HG02759 (cell line): Measurements from ENCODE around the gene TNFSF9.
"Not testable (repeated sequence)": the region's sequence is repeated elsewhere in the genome, so short reads cannot be mapped to it uniquely, and the experiment has no call there.

Experiments
- ATAC-seq: cut with Tn5 transposase; IDR thresholded peaks from one replicate; pipeline ENCODE4 v1.9.1; 2021; ENCODE audit warnings: mild to moderate bottlenecking, moderate library complexity; ENCODE audit not compliant: unreplicated experiment

Gene TNFSF9

GRCh38 chr19:6508028-6508771 is 22.6 kb upstream of the TNFSF9 start:
- not testable (repeated sequence) for ATAC-seq

- no peak for ATAC-seq
Measured at GRCh38 chr19:6509118-6509971, 21.5 kb upstream of the TNFSF9 start.

DNA sequence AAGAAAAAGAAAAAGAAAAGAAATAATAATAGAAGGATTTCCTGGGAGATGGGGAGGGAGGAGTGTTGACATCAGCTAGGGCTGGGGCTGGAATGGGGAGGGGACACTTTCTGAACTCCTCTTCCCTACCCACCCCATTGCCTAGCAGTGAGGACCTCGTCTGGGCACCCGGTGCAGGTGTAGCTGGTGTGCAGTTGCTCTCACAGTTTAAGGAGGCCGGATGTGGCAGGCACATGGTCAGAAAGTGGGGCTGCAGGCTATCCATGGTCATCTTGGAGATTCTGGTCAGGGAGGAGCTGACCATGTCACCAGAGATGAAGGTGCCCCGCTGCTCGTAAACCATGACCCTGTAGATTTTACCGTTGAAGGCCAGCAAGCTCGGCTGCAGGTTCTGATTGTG is 20.2 kb upstream of the TNFSF9 start:
- no peak for ATAC-seq

- ATAC-seq, result no peak
Measured at GRCh38 chr19:6514089-6514488, 16.7 kb upstream of the TNFSF9 start.

- ATAC-seq, result no peak
Measured at GRCh38 chr19:6514926-6515544, 15.8 kb upstream of the TNFSF9 start.

GRCh38 chr19:6516018-6516658 is 14.7 kb upstream of the TNFSF9 start:
- peak; percentile 41 for ATAC-seq

GRCh38 chr19:6516659-6517291 is 14.1 kb upstream of the TNFSF9 start:
- peak; percentile 55 for ATAC-seq

GRCh38 chr19:6518145-6518911 is 12.5 kb upstream of the TNFSF9 start:
- no peak for ATAC-seq

GRCh38 chr19:6519289-6519688 is 11.5 kb upstream of the TNFSF9 start:
- no peak for ATAC-seq

DNA sequence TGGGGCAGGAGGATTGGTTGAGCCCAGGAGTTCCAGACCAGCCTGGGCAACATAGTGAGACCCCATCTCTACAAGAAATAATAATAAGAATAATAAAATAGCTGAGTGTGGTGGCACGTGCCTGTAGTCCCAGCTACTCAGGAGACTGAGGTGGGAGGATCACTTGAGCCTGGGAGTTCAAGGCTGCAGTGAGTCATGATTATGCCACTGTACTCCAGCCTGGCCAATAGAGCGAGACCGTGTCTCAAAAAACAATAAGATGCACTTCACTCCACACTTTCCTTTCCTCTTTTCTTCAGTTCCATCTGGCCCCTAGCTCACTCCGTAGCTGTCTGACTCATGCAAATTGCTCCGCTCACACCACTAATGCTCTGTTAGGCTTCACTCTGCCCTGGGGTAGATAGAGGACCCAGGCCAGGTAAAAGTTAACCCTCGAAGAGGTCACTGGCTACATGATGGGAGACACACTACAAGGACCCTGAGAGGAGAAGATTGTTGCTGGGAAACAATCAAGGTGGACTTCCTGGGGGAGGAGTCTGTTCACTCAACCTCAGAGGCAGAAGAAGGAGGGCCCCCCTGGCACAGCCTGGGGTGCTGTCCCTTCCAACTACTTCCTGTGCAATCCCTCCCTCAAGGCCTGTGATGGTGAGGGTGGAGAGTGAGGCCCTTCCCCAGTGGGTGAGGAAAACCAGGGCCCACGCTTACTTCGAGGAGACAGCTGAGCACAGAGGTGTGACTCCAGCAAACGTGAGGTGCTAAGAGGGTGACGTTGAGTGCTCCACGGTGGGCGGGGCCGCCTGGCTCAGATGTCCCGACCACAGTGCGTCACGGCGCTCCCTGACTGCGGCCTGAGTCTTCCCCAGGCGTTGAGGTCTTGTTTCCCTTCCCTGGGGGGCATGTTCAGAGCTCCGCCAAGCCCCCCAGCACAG is 8.8 kb upstream of the TNFSF9 start:
- ATAC-seq, result peak; percentile 53

DNA sequence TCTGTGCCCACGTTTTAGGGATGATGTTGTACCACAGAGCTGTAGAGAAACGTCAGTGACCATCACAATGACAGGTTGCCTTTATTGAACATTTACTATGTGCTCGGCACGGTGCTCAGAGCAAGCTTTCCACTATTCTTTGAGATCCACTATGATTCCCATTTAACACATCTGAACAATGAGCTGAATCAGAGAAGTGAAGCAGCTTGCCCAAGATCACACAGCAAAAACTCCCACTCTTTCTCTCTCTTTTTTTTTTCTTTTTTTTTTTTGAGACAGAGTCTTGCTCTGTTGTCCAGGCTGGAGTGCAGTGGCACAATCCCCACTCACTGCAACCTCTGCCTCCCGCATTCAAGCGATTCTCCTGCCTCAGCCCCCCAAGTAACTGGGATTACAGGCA is 8.1 kb upstream of the TNFSF9 start:
- ATAC-seq, result no peak

DNA sequence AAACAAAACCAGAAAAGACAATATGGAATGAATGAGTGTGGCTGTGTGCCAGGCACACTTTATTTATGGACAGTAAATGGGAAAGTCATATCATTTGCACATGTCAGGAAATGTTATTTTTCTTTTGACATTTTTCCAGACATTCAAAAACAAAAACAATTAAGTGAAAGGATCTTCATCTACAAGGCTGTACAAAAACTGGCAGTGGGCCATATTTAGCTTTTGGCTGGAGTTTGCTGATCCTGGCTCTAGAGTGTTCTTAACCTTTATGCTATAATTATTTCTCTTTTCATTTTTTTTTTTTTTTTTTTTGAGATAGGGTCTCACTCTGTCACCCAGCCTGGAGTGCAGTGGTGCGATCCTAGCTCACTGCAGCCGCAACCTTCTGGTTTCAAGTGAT is 6.5 kb upstream of the TNFSF9 start:
- ATAC-seq, result no peak

GRCh38 chr19:6527893-6528543 is 2.8 kb upstream of the TNFSF9 start:
- peak; percentile 44 for ATAC-seq

DNA sequence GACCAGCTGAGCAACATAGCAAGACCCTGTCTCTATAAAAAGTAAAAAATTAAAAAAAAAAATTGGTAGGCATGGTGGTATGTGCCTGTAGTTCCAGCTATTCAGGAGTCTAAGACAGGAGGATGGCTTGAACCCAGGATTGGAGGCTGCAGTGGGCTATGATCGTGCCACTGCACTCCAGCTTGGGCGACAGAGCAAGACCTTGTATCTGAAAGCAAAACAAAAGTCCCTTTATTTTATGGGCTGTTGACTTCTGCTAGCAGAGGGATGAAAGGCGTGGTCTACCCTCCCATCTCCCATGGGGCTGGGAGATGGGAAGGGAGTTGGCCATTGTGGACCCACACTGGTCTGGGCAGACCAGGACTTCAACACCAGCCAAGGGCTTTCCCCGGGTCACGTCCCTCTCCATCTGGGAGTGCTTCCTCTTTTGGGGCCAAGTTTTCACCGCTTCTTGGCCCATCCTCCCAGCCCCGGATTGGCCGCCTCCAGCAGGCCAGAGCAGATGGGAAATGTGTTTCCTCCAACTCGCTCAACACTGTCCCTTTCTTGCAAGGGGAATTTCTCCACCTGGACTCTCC is 2.2 kb upstream of the TNFSF9 start:
- no peak for ATAC-seq

GRCh38 chr19:6529351-6529750 is 1.5 kb upstream of the TNFSF9 start:
- no peak for ATAC-seq

DNA sequence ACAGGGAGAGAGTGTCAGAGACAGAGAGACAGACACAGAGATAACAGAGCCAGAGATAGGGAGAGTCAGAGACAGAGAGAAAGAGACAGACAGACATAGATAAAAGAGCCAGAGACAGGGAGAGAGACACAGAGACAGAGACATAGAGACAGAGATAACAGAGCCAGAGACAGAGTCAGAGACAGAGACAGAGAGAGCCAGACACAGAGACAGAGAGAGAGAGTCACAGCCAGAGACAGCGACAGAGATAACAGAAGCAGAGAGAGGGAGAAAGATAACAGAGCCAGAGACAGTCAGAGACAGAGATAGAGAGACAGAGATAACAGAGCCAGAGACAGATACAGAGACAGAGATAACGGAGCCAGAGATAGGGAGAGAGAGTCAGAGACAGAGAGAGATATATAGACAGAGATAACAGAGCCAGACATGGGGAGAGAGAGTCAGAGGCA is 865 bp upstream of the TNFSF9 start:
- no peak for ATAC-seq

DNA sequence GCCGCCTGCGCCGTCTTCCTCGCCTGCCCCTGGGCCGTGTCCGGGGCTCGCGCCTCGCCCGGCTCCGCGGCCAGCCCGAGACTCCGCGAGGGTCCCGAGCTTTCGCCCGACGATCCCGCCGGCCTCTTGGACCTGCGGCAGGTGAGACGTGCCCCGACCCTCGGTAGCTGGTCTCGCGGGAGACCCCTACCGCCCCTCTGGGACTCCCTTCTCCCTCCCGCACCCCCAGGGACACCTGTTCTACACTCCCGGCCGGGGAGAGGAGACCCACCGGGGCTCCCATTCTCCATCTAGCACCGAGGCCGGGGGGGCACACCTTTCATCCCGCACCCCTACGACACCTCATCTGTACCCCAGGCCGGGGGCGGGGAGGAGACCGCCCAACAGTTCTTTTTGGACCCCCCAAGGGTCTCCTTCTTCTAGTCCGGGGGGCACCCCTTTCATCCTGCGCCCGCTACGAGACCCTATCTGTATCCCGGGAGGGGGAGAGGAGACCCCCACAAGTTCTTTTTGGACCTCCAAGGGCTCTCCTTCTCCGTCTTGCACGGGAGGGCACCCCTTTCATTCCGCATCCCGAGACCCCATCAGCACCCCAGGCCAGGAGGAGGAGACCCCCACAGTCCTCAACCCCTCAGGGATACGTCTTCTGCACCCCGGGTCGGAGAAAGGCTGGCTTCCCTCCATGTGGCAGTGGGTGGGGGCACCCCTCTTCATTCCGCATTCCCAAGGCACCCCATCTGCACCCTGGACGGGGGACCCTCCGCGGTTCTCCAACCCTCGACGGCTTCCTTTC is 533 bp downstream of the TNFSF9 start:
- no peak for ATAC-seq
